ENCODE measurements around the gene TGFBR3. TPM values are rescaled to one million over a fixed set of nuclear protein-coding genes. Genes with fewer than 3 reads are reported as not detected.

The TGFBR3 gene
- total RNA-seq, 1 donor = 118 TPM

DNA sequence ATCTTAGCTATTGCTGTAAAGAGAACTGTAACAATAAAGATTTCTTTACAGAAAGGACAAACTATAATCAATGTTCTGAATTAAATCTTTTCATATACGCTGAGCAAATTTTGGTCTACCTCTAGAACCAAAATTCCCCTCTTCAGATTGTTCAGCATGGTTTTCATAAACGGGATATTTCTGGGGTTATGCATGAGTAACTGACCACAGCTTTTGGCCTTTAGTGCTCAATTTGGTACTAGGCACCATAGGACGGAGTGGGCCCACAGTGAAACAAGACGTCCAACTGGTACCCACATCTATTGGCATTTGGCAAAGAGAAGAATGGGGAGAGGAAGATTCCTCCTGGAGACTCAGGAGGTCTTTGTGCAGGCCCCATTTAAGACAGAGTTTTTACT lies 184.5 kb downstream of the TGFBR3 start:
- no peak for DNase-seq (ENCODE audit: low read depth)
- H3K4me3 ChIP-seq (ENCODE audit: low read depth, low read length) = no peak overlapping the region
- TF ChIP-seq, protein P1, sequence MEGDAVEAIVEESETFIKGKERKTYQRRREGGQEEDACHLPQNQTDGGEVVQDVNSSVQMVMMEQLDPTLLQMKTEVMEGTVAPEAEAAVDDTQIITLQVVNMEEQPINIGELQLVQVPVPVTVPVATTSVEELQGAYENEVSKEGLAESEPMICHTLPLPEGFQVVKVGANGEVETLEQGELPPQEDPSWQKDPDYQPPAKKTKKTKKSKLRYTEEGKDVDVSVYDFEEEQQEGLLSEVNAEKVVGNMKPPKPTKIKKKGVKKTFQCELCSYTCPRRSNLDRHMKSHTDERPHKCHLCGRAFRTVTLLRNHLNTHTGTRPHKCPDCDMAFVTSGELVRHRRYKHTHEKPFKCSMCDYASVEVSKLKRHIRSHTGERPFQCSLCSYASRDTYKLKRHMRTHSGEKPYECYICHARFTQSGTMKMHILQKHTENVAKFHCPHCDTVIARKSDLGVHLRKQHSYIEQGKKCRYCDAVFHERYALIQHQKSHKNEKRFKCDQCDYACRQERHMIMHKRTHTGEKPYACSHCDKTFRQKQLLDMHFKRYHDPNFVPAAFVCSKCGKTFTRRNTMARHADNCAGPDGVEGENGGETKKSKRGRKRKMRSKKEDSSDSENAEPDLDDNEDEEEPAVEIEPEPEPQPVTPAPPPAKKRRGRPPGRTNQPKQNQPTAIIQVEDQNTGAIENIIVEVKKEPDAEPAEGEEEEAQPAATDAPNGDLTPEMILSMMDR (IDR thresholded peaks at IDR 0.05; ENCODE audit: insufficient read depth, low read length) = no peak

DNA sequence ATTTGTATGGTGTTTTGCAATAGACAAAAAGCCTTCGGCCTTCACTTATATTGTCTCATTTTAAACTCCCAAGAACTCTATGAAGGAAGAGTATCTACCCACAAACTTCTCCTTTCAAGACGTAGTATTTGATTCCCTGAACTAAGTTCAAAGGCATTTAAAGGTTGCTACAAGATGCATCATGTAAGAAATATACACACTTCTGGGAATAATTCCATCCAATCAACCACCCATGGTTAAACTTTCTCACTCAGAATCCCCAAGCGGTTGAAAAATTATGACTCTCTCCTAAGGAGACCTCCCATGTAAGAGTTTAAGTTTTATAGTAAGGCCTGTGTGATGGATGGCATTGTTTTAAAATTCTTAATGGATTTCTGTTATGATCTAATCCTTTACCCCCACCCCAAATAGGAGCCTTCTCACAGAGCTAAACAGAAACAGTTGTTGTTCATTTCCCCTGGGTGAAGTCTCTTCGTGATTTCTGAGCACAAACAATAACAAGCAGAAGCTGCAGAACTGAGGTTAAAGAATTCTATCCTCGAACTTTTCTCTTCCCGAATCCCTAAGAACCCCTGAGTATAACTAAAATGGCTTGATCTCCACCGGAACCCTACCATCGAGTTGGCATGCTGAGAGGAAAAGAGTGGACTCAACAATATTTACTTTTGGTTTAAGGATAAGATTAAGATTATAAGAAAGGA lies 185.0 kb downstream of the TGFBR3 start:
- TF ChIP-seq, protein P1 (IDR thresholded peaks at IDR 0.05; ENCODE audit: insufficient read depth, low read length) = no peak
- peak; percentile 68 for DNase-seq (ENCODE audit: low read depth)
- H3K4me3 ChIP-seq (ENCODE audit: low read depth, low read length) = no peak overlapping the region

DNA sequence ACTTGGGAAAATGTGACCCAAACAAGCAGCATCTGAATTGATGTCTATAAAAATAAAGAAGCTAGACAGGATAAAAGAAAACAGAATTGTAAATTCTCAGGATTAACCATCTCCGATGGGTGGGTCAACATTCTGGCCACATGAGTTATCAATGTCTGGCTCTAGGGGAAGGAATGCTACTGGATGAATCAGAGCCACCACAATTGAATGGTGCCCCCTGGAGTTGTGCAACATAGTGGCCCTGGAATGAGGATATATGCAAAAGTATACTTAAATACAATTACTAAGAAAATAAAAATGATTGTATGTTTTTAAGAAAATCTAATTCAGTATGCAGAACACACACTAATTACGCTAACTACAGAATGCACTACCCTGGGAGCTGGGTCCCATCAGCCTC lies 185.6 kb downstream of the TGFBR3 start:
- TF ChIP-seq, protein P1 (IDR thresholded peaks at IDR 0.05; ENCODE audit: insufficient read depth, low read length) = peak; percentile 49
- DNase-seq (ENCODE audit: low read depth) = peak; percentile 79
- no peak overlapping the region for H3K4me3 ChIP-seq (ENCODE audit: low read depth, low read length)

DNA sequence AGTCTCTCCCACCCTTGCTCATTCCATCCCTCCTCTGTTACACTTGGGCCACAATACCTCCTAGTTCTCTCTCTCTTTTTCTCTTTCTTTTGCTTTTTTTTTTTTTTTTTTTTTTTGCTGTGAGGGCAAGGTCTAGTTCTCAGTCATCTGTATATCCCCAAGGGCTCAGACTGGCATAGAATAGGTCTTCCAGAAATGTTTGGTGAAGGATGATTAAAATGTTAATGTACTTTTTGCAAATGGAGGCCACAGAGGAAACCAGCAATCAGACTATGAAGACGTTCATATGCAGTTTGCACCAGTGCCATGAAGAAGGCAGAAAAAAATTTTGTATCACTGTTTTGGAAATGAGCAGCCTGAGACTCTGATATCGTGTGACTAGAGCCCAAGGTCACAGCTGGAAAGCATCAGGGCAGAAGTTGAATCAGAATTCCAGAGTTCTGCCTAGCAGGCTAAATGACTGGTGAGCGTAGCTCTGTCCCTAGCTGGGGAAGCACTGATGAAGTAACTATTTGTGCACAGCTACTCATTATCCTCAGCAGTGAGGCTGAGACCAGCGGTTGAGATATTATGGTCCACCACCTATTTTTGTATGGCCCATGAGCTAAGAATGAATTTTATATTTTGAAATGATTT lies 186.5 kb downstream of the TGFBR3 start:
- TF ChIP-seq, protein P1 (IDR thresholded peaks at IDR 0.05; ENCODE audit: insufficient read depth, low read length) = no peak
- no peak overlapping the region for H3K4me3 ChIP-seq (ENCODE audit: low read depth, low read length)
- peak; percentile 93 for DNase-seq (ENCODE audit: low read depth)

DNA sequence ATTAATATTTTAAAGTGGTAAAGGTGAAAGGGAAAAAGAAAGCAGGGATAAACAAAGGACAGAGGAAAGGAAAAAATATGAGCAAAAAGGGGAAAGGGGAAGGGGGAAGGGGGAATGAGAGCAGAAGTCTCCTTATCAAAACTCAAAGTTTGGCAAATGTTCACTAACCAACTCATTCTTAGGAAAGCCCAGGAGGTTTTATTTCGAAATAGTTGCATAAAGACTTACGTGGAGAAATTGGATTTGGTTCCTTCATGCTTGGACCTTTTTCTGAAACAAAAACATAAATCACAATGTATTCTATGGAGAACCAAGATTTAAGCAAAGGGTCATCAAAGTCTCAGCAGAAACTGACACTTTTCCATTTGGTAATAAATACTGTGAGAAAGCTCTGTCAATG lies 188.1 kb downstream of the TGFBR3 start:
- TF ChIP-seq, protein P1 (IDR thresholded peaks at IDR 0.05; ENCODE audit: insufficient read depth, low read length) = no peak
- peak; percentile 97 for DNase-seq (ENCODE audit: low read depth)
- no peak overlapping the region for H3K4me3 ChIP-seq (ENCODE audit: low read depth, low read length)

DNA sequence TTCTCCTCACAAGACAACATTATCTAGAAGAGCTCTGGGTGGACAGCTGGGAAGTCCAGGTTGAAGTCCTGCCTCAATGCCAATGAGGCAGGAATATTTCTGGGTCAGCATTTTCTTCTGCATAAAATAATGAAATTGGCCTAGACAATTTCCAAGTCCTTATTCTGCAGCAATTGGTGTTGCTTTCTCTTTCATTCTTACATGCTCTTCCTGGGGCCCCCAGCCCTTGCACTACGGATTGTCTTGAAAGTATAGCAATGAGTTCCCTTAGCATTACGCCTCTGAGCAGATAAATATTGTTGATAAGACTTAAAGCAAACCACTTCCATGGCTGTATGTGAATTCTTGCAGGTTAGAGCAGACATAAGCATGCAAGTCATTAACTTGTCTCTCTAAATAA lies 188.5 kb downstream of the TGFBR3 start:
- H3K4me3 ChIP-seq (ENCODE audit: low read depth, low read length) = no peak overlapping the region
- peak; percentile 71 for DNase-seq (ENCODE audit: low read depth)
- TF ChIP-seq, protein P1 (IDR thresholded peaks at IDR 0.05; ENCODE audit: insufficient read depth, low read length) = no peak
